ENCODE data around the gene TM4SF20. TPM values are rescaled to one million over a fixed set of nuclear protein-coding genes. Genes with fewer than 3 reads are reported as not detected.
"Not testable (repeated sequence)": the region's sequence is repeated elsewhere in the genome, so short reads cannot be mapped to it uniquely, and the experiment has no call there.

The TM4SF20 gene
- total RNA-seq, 1 donor from 2014 or later = not detected

DNA sequence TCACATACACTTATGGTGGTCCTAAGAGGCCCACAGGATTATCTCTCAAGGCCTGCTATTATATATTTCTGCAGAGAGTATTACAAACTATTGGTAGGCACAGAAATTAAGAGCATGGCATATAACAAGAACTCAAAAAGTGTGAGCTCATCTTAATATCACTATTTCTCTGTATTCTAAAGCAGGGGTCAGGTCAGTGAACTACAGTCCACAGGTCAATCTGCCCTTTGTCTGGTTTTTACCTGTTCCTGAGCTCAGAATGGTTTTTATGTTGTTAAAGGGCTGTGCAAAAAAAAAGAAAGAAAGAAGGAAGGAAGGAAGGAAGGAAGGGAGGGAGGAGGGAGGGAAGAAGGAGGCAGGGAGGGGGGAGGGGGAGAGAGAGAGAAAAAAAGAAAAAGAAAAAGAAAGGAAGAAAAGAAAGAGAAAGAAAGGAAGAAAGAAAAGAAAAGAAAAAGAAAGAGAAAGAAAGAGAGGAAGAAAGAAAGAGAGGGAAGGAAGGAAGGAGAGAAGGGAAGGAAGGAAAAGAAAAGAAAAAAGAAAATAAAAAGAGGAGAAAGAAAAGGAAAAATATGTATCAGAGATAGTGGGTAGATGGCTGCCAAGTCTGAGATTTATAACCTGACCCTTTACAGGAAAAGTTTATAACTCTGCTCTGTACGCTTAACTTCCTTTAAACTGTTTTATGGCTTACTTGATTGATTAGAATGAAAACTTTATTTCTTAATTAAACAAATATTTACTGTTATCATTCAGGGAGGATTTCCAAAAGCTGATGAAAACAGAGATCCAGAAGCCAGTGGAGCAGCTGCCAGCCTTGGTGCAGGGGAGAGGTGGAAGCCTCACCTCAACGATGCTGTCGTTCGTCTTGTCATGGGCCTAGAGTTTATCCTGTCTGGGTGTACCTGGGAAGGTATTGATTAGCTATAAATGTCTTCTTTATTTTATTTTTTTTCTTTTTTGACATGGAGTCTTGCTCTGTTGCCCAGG, 19.9 kb upstream of the TM4SF20 start:
- no peak for DNase-seq (ENCODE audit: low spot score)

DNA sequence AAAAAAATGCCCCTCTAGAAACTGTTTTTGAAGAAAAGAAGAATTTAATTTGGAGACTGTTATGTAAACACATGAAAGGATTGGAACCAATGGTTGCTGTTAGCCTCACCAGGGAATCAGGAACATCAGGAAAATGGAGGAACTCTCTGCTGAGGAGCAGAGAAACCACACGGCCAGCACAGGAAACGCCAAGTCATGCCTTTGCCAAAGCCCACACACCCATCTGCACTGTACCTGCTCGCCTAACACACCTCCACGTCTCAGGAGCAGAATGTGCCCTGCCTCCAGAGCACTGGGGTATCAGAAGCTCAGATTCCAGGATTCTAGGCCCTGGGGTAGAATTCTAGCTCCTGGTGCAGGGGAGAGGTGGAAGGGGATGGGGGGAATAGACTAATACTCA, 18.5 kb upstream of the TM4SF20 start:
- DNase-seq (ENCODE audit: low spot score) = no peak

- DNase-seq (ENCODE audit: low spot score) = no peak
Measured at GRCh38 chr2:227395556-227395955, 16.4 kb upstream of the TM4SF20 start.

- no peak for DNase-seq (ENCODE audit: low spot score)
Measured at GRCh38 chr2:227394401-227394800, 15.3 kb upstream of the TM4SF20 start.

DNA sequence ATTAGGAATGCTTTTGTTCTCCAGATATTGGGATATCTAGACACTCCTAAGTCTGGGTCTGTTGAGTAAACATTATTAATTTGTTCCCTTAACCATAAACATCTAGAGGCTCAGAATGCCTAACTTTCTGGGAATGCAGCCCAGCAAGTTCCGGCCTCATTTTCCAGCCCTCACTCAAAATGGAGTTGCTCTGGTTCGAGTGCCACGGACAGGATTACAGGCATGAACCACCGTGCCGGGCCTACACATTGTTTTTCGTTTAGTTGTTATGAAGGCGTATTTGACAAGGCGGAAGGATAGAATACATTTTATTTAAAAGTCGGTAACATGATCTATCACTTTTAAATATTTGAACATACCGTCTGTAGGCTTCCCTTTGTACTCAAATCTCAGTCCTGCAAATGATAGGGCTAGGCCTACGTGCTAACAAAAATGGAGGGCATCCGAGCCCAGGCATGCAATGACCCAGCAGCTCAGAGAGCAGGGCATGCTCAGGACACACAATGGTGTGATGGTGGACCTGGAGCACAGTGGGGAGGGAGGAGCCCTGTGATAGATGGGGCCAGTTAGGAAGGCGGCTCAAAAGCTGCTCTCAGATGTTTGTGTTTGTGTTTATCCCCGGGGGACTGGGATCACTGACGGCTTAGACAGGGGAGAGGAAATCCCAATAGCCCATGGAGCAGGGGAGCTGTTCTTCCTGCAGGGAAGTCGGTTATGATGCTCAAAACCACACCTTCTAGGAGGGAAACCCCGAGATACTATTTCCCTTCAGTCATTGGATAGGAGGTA, 11.6 kb upstream of the TM4SF20 start:
- DNase-seq (ENCODE audit: low spot score) = no peak

- DNase-seq (ENCODE audit: low spot score) = no peak
Measured at GRCh38 chr2:227389661-227390060, 10.6 kb upstream of the TM4SF20 start.

DNA sequence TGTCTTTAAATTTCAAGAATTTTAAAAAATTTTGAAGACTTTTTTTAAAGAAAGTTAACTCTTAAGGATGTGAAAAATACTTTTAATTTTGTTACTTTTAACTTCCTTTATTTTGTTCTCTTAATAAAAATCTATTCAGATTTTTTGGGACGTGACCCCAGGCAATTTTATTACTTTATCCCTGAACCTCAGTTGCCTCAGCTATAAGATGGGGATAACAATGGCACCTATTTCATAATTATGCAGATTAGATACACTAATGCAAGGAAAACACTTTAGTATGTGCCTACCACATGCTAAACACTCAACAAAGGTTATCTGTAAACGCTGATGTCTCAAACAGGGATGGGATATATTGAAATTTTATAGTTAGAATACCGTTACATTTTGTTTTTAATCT, 10.1 kb upstream of the TM4SF20 start:
- DNase-seq (ENCODE audit: low spot score) = no peak

- DNase-seq (ENCODE audit: low spot score) = no peak
Measured at GRCh38 chr2:227388537-227389011, 9.5 kb upstream of the TM4SF20 start.

- DNase-seq (ENCODE audit: low spot score) = not testable (repeated sequence)
Measured at GRCh38 chr2:227387583-227387982, 8.5 kb upstream of the TM4SF20 start, which contains the start of gene SCYGR1. SCYGR1 (minus strand) TSS chr2:227387949; CDS start chr2:227387949, 0 bp downstream.

DNA sequence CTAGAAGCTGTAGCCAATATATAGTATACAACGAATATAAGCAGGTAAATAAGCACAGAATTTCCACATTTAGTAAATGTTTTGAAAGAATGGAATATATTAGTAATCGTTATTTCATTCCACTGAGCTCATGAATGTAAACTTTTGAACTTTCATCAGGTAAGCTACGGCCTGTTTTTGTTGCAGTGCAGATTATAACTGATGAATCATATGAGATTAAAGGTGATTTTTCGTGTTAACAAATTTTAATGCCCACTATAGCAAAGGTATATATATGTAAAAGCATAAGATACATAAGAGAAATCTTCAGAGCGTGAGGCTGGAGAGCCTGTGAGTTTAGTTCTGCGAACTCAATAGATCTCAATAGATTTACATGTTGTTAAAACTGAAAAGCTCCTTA, 7.5 kb upstream of the TM4SF20 start:
- no peak for DNase-seq (ENCODE audit: low spot score)

- DNase-seq (ENCODE audit: low spot score) = no peak
Measured at GRCh38 chr2:227383686-227384085, 4.6 kb upstream of the TM4SF20 start.

DNA sequence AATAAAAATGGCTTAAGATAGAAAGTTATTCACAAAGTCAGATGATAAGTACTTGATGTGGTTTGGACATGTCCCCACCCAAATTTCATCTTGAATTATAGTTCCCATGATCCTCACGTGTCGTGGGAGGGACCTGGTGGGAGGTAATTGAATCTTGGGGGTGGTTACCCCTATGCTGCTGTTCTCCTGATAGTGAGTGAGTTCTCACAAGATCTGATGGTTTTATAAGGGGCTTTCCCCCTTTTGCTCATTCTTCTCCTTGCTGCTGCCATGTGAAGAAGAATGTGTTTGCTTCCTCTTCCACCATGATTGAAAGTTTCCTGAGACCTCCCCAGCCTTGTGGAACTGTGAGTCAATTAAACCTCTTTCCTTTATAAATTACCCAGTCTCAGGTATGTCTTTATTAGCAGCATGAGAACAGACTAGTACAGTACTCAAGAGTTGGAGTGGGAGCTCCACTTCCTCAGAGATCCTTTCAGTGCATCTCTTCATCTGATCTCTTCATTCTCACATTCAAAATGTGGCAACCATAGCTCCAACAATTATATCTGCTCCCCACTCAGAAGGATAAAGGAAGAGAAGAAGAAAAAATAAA, 3.2 kb upstream of the TM4SF20 start:
- DNase-seq (ENCODE audit: low spot score) = not testable (repeated sequence)

GRCh38 chr2:227378371-227378782, 729 bp downstream of the TM4SF20 start:
- DNase-seq (ENCODE audit: low spot score) = no peak

- DNase-seq (ENCODE audit: low spot score) = no peak
Measured at GRCh38 chr2:227377467-227378351, 1.4 kb downstream of the TM4SF20 start.

DNA sequence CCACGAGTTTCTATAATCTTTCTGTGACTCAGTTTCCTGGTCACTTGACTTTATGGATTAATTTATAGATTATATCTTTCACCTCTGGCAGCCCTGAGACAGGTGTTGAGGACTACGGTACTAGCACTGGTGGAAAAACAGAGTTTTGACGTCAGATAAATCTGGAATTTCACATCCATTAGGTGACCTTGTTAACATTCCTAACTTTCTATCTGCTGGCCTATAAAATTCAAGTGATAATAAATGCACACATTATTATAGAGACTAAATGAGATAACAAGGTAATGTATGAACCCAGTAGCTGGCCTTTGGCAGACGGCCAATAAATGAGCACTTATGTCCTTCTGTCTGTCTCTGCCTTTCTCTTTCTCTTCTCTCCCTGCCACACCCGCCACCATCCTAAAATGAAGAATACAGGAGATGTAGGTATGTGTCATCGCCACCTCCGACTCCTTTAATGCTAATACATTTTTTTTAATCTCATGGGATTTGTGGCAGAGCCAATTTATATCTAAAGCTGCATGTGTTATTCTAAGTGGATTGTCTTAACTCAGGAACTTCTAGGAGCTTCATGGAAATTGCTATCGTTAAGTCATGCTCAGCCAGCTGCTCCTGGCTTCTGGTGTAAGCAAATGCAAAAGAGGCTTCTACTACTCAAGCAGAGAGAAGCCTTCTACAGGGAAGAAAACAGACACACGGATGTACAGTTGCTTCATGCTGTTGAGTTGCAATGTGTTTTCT, 2.3 kb downstream of the TM4SF20 start:
- no peak for DNase-seq (ENCODE audit: low spot score)

GRCh38 chr2:227374158-227374557, 4.9 kb downstream of the TM4SF20 start:
- no peak for DNase-seq (ENCODE audit: low spot score)

DNA sequence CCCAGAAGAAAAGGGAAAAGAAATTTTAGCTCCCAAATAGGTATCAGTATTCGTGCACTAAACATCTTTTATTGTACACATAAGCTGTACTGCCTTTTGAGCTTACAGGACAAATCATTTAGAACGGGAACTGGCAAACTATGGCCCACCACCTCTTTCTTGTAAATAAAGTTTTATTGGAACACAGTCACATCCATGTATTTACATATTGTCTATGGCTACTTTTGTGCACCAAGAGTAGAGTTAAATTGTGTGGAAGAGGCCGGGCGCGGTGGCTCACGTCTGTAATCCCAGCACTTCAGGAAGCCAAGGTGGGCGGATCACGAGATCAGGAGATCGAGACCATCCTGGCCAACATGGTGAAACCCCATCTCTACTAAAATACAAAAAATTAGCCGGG, 5.7 kb downstream of the TM4SF20 start:
- DNase-seq (ENCODE audit: low spot score) = no peak

DNA sequence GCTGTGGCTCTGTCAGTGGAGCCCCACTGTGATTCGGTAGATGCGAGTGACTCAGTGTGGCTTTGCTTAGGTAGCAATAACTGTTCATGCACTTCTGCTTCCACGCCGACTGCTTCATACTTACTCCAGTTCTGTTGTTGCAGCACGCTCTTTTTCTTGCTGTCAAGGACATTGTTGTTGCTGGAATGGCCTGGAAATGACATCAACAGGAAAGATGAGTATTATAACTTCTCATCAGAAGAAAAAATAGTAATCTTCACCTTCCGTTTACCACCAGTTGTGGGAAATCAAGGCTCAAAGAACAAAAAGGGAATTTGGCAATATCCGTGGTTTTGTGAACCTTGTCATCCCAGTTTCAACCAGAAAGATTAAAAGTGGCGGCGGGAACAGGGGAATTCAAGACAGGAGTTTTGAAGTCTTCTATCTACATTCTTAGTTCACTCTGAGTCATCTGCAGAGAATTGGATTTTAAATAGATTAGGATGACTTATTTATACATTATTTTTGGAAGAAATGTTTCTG, 8.3 kb downstream of the TM4SF20 start:
- DNase-seq (ENCODE audit: low spot score) = peak; percentile 22

- DNase-seq (ENCODE audit: low spot score) = no peak
Measured at GRCh38 chr2:227370092-227370491, 9.0 kb downstream of the TM4SF20 start.

GRCh38 chr2:227368574-227368973, 10.5 kb downstream of the TM4SF20 start:
- DNase-seq (ENCODE audit: low spot score) = no peak
